Stimulated activated CD8-positive, alpha-beta memory T cell treated with anti-CD3 and anti-CD28 coated beads, Interleukin-4, amount 100 ng/mL, for 1 hour (primary cell): ENCODE results near the gene PTH2.
"Not testable (repeated sequence)": the region's sequence is repeated elsewhere in the genome, so short reads cannot be mapped to it uniquely, and the experiment has no call there.

Experiments
- DNase-seq, 2 donors: peaks; one replicate each; pipeline ENCODE4 v3.0.0-alpha.2; 2020; ENCODE audit warnings: low read depth in 2 of 2, low spot score in 1 of 2

PTH2 gene

DNA sequence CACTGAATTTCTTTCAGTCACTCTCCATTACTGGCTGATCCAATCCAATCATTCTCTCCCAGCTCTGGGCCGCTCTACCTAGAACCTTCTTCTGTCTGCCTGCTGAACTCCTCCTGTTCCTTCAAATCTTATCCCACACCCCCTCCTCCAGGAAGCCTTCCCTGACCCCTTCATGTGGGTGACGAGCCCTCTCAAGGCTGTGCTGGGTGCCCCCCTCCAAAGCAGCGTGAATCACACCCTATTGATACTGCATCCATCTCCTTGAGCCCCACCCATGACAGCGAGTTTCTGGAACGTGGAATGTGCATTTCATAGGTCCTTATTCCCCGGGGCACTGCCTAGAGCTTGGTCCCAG lies 25.2 kb upstream of the PTH2 start:
- DNase-seq = no peak

DNA sequence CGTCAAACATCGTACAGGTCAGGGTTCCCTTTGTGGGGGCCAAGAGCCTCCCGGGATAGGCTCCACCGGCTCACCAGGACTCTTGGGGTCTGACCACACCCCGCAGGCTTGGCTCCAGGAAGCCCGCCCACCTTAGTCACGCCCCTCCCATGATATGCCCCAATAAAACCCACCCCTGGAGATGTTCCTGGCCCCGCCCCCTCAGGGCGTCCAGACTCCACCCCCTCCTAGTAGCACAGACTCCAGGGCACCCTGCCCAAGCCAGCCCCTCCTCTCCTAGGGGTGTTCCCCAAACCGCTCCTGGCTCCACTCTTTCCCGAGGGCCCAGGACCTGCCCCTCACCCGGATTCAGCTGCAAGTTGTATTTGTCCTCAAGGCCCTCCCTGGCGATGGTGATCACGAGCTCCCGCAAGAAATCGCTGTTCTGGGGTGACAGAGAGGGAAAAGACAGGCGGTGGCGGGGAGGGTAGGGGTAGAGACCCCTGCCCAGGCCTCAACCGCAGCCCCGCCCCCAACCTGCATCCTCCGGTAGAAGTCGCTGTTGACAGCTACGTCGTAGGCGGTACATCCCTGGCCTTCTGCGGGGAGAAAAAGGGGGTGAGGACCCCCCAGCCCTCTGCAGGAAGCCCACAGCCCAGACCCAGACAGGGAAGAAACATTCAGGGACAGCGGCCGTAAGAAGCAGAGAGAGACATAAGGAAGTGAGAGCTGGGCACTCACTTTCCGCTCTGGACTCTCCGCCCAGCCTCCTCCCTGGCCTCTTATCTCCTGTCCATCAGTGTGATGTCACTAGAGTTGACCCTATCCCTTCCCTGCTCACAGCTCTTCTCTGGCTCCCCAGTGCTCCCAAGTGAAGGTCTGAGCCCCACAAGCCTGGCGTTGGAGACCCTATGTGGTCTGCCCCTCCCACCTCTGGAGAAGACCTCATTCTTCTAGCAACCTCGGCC lies 24.5 kb upstream of the PTH2 start:
- no peak for DNase-seq

GRCh38 chr19:49445997-49446396 lies 22.8 kb upstream of the PTH2 start:
- no peak for DNase-seq

DNA sequence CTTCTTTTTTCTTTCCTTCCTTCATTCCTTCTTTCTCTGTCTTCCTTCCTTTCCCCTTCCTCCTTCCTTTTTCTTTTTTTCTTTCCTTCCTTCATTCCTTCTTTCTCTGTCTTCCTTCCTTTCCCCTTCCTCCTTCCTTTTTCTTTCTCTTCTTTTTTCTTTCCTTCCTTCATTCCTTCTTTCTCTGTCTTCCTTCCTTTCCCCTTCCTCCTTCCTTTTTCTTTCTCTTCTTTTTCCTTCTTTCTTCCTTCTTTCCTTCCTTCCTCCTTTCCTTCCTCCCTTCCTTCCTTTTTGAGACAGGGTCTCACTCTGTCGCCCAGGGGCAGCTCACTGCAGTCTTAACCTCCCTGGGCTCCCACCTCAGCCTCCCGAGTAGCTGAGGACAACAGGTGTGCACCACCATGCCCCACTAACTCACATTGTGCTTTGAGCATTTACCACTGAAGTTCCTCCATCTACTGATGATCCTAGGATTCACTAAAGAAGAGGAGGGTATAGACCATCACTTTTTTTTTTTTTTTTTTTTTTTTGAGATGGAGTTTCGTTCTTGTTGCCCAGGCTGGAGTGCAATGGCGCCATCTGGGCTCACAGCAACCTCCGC lies 21.0 kb upstream of the PTH2 start:
- DNase-seq = not testable (repeated sequence)

GRCh38 chr19:49443366-49444099 lies 20.3 kb upstream of the PTH2 start:
- DNase-seq = peak; percentile 84 to 86

GRCh38 chr19:49442771-49443365 lies 19.6 kb upstream of the PTH2 start:
- no peak for DNase-seq

- DNase-seq = no peak
Measured at GRCh38 chr19:49442354-49442753, 19.1 kb upstream of the PTH2 start.

DNA sequence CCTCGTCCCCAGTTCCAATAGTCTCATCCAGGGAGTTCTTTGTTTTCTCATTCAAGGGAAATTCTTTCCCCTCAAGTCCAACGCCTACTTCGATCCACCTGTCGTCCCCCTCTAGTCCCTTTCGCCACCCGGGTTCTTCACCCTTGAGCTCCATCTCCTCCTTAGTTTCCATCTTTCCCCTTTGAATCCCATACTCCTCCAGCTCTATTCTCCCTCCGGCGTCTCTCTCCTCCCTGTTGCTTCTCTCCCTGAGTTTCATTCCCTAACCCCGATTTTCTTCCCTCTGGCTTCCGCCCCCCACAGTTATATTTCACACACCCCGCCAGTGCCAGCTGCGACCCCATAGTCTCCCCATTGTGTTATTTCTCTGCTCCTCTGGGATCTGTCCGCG lies 18.7 kb upstream of the PTH2 start:
- DNase-seq = no peak

DNA sequence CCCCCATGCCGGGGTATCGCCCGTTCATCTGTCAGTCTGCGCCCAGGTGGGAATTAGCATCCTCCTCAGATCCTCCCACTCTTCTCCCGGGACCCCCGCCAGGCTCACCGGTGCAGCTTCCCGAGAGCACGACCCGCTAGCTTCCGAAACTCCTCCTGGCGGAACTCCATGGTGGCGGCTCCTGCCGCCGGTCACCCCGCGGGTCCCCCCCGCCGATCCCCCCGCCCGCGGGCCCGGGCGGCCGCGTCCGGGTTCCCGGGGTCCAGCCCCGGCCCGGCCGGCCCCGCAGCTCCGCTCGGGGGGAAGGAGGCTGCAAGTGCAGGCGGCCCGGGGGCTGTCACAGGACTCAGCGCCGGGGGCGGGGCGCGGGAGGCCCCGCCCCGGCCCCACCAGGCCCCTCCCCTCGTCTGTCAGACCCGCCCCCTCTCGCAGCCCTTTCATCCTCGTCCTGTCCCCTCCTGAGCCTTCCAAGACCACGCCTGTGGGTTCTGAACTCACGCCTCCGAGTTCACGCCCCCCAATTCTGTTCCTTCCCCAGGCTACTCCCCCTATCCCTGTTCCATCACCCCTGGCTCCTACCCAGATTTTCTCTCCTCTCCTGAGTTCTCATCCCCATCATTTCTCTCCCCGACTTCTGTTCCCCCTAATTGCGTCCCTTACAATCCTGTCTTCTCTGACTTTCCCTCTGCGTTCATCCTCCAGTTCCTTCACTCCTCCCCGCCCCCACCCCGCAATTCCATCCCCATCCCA lies 18.1 kb upstream of the PTH2 start, which contains the start of gene SLC17A7:
SLC17A7 (minus strand) TSS at position 318 of the 750 bp plus-strand sequence; CDS start at position 170, 148 bp downstream.
- no peak for DNase-seq

- no peak for DNase-seq
Measured at GRCh38 chr19:49440439-49441209, 17.4 kb upstream of the PTH2 start.

DNA sequence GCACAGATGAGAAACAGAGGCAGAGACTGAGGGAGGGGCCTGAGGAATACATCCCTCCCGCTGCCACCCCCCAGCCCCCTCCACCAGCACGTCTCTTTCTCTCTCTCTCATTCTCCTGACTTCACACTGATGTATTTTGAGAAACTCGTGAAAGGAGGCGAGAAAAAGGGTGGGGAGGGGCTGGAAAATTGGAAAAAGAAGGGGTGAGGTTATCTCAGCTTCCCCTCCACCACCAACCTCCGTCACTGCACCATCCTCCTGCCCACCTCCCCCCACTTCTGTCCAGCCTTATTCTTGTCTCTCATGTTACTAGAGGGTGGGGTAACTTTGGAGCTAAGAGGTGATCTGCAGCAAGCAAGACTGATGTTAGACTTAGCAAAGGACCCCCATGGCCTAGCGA lies 16.6 kb upstream of the PTH2 start:
- DNase-seq = no peak

- no peak for DNase-seq
Measured at GRCh38 chr19:49438261-49438660, 15.0 kb upstream of the PTH2 start.

DNA sequence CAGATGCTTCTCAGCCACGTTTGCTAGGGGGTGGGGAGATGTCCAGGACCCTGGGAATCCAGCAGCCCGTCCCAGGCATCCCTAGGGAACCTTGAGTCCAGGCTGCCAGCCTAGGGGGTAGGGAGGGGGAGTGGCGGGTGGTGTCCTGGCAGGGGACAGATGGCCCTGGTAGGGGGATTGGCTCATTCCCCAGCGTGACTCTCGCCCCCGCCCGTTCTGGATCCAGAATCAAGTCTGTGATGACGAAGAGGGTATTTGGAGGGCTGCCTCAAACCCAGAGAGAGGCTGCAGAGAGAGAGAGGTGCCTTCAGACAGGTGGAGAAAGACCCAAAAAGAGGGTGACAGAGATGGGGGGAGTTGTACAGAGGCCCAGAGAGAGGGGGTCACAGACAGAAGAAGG lies 14.0 kb upstream of the PTH2 start:
- DNase-seq = no peak

DNA sequence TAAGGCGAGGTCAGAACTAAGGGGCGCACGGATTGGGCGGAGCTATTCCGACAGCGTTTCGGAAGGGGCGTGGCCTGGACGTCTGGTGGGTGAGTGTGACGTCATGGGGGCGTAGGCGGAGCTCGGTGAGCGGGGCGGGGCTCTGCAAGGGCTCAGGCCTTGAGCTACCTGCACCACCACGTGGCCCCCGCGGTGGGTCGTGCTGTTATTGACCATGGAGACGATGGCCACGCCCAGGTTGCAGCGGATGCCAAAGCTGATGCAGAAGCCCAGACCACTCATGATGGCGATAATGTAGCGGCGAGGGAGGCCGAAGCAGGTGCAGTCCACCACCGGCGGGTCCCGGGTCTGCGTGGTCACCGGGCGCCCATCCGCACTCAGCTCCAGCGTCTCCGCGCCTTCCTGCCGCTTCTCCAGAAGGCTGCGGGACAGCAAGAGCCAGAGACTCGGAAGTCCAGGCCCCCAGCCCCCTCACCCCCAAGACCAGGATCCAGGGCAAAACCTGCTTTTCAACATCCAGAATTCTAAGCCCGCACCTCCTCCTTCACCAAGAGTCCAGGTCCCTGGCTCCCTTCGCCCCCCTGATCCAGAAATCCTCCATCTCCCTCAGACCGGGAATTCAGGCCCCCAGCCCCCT lies 13.3 kb upstream of the PTH2 start:
- peak in 1 of 2 donors; percentile 24 for DNase-seq

DNA sequence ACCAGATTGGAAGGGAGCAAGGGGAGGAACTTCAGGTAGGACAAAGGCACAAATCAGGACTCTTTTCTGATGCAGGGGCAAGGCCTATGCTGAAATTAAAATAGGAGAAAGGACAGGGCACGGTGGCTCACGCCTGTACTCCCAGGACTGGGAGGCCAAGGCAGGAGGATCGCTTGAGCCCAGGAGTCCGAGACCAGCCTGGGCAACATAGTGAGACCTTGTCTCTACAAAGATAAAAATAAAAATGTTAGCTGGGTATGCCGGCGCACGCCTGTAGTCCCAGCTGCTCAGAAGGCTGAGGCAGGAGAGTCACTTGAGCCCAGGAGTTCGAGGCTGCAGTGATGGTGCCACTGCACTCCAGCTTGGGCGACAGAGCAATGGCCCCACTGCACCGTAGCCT lies 12.4 kb upstream of the PTH2 start:
- DNase-seq = no peak

GRCh38 chr19:49434907-49435583 lies 11.8 kb upstream of the PTH2 start:
- no peak for DNase-seq

DNA sequence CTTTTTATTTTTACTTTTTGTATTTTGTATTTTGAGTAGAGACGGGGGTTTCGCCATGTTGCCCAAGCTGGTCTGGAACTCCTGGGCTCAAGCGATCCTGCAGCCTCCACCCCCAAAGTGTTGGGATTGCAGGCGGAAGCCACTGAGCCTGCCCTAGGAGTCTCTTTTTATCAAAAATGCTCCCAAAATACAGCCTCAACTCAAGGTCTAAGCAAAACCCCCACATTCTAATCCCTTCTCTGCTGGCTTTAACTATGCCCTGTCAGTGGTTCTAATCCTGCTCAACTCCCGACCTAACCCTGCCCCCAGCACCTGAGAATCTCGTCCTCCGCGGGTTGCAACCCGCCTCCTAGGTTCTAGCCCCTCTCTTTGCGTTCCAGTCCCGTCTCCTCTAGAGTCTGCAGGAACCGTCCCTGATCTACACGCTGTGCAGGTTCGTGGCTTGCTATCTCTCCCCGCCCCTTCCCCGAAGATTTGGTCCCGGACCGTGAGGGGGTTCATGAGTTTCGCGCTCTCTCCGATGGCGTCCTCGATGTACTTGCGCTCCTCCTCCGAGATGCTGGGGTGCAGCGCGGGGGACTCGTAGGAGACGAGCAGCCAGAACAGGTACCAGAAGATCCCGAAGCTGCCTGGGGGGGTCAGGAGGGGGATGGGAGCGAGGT lies 10.1 kb upstream of the PTH2 start:
- DNase-seq = no peak
